Measurements from ENCODE around the gene FAIM2. TPM values are rescaled to one million over a fixed set of nuclear protein-coding genes. Genes with fewer than 3 reads are reported as not detected.

FAIM2 gene
- total and polyA plus RNA-seq, 2 experiments from 2014 or later, result 0.61 to 2.0 TPM

GRCh38 chr12:49885663-49886461, 17.8 kb downstream of the FAIM2 start:
- H3K36me3 ChIP-seq (ENCODE audit: insufficient read depth), result no peaks in the 10 kb centered on the region
- no peaks in the 10 kb centered on the region for H3K27me3 ChIP-seq (ENCODE audit: insufficient read depth)
- peaks cover 8% of the 10 kb centered on the region for H3K4me1 ChIP-seq (ENCODE audit: insufficient read depth)
- DNase-seq (ENCODE audit: low spot score) (no peak), ATAC-seq (no peak)
- H3K79me2 ChIP-seq (replicated peaks; ENCODE audit: insufficient read depth), result no peaks in the 10 kb centered on the region
- H3K27ac ChIP-seq (ENCODE audit: low read depth), result no peak overlapping the region
- H3K9me2 ChIP-seq (ENCODE audit: insufficient read depth), result no peaks in the 10 kb centered on the region
- no peaks in the 10 kb centered on the region for H3K36me3 Mint-ChIP-seq (ENCODE audit: low read depth)
- no peaks in the 10 kb centered on the region for H3K9me3 Mint-ChIP-seq
- no peaks in the 10 kb centered on the region for H4K20me1 ChIP-seq (replicated peaks; ENCODE audit: insufficient read depth)
- 0 out of 2 replicates have a peak overlapping the region, but pooled peaks have one; percentile 81 for H2AFZ ChIP-seq
- no peak overlapping the region for H3K4me3 ChIP-seq
- peak overlapping the region; percentile 23; the same call in 1 of the 2 replicates for H3K4me2 ChIP-seq
- no peaks in the 10 kb centered on the region for H3F3A ChIP-seq (replicated peaks; ENCODE audit: low read depth)
- H3K4me1 Mint-ChIP-seq, result peaks cover 46% of the 10 kb centered on the region
- H3K27me3 Mint-ChIP-seq (ENCODE audit: insufficient read depth, low read depth, poor library complexity), result peaks cover 14% of the 10 kb centered on the region
- no peak overlapping the region for H3K27ac Mint-ChIP-seq
- TF ChIP-seq, protein P1, sequence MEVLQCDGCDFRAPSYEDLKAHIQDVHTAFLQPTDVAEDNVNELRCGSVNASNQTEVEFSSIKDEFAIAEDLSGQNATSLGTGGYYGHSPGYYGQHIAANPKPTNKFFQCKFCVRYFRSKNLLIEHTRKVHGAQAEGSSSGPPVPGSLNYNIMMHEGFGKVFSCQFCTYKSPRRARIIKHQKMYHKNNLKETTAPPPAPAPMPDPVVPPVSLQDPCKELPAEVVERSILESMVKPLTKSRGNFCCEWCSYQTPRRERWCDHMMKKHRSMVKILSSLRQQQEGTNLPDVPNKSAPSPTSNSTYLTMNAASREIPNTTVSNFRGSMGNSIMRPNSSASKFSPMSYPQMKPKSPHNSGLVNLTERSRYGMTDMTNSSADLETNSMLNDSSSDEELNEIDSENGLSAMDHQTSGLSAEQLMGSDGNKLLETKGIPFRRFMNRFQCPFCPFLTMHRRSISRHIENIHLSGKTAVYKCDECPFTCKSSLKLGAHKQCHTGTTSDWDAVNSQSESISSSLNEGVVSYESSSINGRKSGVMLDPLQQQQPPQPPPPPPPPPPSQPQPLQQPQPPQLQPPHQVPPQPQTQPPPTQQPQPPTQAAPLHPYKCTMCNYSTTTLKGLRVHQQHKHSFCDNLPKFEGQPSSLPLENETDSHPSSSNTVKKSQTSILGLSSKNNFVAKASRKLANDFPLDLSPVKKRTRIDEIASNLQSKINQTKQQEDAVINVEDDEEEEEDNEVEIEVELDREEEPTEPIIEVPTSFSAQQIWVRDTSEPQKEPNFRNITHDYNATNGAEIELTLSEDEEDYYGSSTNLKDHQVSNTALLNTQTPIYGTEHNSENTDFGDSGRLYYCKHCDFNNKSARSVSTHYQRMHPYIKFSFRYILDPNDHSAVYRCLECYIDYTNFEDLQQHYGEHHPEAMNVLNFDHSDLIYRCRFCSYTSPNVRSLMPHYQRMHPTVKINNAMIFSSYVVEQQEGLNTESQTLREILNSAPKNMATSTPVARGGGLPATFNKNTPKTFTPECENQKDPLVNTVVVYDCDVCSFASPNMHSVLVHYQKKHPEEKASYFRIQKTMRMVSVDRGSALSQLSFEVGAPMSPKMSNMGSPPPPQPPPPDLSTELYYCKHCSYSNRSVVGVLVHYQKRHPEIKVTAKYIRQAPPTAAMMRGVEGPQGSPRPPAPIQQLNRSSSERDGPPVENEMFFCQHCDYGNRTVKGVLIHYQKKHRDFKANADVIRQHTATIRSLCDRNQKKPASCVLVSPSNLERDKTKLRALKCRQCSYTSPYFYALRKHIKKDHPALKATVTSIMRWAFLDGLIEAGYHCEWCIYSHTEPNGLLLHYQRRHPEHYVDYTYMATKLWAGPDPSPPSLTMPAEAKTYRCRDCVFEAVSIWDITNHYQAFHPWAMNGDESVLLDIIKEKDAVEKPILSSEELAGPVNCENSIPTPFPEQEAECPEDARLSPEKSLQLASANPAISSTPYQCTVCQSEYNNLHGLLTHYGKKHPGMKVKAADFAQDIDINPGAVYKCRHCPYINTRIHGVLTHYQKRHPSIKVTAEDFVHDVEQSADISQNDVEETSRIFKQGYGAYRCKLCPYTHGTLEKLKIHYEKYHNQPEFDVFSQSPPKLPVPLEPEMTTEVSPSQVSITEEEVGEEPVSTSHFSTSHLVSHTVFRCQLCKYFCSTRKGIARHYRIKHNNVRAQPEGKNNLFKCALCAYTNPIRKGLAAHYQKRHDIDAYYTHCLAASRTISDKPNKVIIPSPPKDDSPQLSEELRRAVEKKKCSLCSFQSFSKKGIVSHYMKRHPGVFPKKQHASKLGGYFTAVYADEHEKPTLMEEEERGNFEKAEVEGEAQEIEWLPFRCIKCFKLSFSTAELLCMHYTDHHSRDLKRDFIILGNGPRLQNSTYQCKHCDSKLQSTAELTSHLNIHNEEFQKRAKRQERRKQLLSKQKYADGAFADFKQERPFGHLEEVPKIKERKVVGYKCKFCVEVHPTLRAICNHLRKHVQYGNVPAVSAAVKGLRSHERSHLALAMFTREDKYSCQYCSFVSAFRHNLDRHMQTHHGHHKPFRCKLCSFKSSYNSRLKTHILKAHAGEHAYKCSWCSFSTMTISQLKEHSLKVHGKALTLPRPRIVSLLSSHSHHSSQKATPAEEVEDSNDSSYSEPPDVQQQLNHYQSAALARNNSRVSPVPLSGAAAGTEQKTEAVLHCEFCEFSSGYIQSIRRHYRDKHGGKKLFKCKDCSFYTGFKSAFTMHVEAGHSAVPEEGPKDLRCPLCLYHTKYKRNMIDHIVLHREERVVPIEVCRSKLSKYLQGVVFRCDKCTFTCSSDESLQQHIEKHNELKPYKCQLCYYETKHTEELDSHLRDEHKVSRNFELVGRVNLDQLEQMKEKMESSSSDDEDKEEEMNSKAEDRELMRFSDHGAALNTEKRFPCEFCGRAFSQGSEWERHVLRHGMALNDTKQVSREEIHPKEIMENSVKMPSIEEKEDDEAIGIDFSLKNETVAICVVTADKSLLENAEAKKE (CRISPR knock-in tag; IDR thresholded peaks at IDR 0.05), result no peak
- TF ChIP-seq JUNB (IDR thresholded peaks at IDR 0.05; ENCODE audit: unreplicated experiment) (no peak), POLR2AphosphoS5 (IDR thresholded peaks at IDR 0.05; ENCODE audit: low read depth) (no peak), STAT1 (IDR thresholded peaks at IDR 0.05; ENCODE audit: unreplicated experiment) (no peak), ZNF114 (CRISPR knock-in tag; IDR thresholded peaks at IDR 0.05) (no peak), CTCF (conservative IDR thresholded peaks at IDR 0.05; ENCODE audit: low read depth in 2 of 2) (no peak), ETS1 (IDR thresholded peaks at IDR 0.05) (no peak), ZNF331 (CRISPR knock-in tag; IDR thresholded peaks at IDR 0.05; ENCODE audit: low read depth) (no peak), EZH2 (IDR thresholded peaks at IDR 0.05; ENCODE audit: low read depth, unreplicated experiment) (no peak), CREB1 (CRISPR knock-in tag; IDR thresholded peaks at IDR 0.05; ENCODE audit: low read depth) (no peak), NANOG (IDR thresholded peaks at IDR 0.05; ENCODE audit: borderline replicate concordance) (no peak), EZH2phosphoT487 (IDR thresholded peaks at IDR 0.05; ENCODE audit: unreplicated experiment) (no peak)
- H3K4me3 Mint-ChIP-seq, result no peak overlapping the region

All from GM23338 (cell line).